Peyer's patch (tissue), 4 donors: ENCODE data around the gene TBCC.

ENCODE experiments used
- POLR2A ChIP-seq, 2 donors: fragments of 450-650 bp; IDR thresholded peaks; one replicate each; pipeline ENCODE4 v1.5.1; 2017; ENCODE audit warnings: antibody characterized with exemption in 2 of 2, mild to moderate bottlenecking in 2 of 2, moderate library complexity in 2 of 2
- TF ChIP-seq, protein P1 (sequence below), 6 experiments: fragments of 450-650 bp in 4 of 6; fragments of 200-600 bp in 2 of 6; sonication (generic) in 1 of 6; IDR thresholded peaks; one replicate each; pipeline ENCODE4 v1.5.1; 2017 to 2019; ENCODE audit warnings: antibody characterized with exemption in 6 of 6, mild to moderate bottlenecking in 3 of 6, moderate library complexity in 1 of 6

GRCh38 chr6:42746463-42747391 lies 824 bp upstream of the TBCC start:
- TF ChIP-seq, protein P1, sequence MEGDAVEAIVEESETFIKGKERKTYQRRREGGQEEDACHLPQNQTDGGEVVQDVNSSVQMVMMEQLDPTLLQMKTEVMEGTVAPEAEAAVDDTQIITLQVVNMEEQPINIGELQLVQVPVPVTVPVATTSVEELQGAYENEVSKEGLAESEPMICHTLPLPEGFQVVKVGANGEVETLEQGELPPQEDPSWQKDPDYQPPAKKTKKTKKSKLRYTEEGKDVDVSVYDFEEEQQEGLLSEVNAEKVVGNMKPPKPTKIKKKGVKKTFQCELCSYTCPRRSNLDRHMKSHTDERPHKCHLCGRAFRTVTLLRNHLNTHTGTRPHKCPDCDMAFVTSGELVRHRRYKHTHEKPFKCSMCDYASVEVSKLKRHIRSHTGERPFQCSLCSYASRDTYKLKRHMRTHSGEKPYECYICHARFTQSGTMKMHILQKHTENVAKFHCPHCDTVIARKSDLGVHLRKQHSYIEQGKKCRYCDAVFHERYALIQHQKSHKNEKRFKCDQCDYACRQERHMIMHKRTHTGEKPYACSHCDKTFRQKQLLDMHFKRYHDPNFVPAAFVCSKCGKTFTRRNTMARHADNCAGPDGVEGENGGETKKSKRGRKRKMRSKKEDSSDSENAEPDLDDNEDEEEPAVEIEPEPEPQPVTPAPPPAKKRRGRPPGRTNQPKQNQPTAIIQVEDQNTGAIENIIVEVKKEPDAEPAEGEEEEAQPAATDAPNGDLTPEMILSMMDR (IDR thresholded peaks at IDR 0.05), result no peak
- peak; percentile 77 to 81 for TF ChIP-seq POLR2A (IDR thresholded peaks at IDR 0.05)
